Liver (tissue), 9 donors: Measurements from ENCODE around the gene ATG9A. TPM values are rescaled to one million over a fixed set of nuclear protein-coding genes. Genes with fewer than 3 reads are reported as not detected.

Experiments
- DNase-seq: peaks from one replicate; pipeline ENCODE4 v3.0.0-alpha.2; 2017; ENCODE audit warnings: low spot score
- H3K27ac ChIP-seq, 2 donors: one replicate each; pipeline ENCODE4 v1.7.0; 2013; ENCODE audit warnings: inconsistent platforms in 2 of 2, low read length in 2 of 2, control low read depth in 1 of 2, low read depth in 1 of 2, mild to moderate bottlenecking in 1 of 2
- H3K27me3 ChIP-seq, 4 donors: one replicate each; pipeline versions ENCODE4 v1.6.1 to v1.7.0; 2013; ENCODE audit warnings: low read length in 3 of 4, inconsistent platforms in 1 of 4, mild to moderate bottlenecking in 1 of 4, moderate library complexity in 1 of 4; ENCODE audit not compliant: control insufficient read depth in 4 of 4, insufficient read depth in 4 of 4
- H3K36me3 ChIP-seq, 4 donors: one replicate each; pipeline versions ENCODE4 v1.6.1 to v1.7.0; 2013; ENCODE audit warnings: low read length in 3 of 4, mild to moderate bottlenecking in 3 of 4, low read depth in 1 of 4, moderate library complexity in 1 of 4; ENCODE audit not compliant: control insufficient read depth in 4 of 4, insufficient read depth in 3 of 4
- H3K4me1 ChIP-seq, 4 donors: one replicate each; pipeline versions ENCODE4 v1.6.1 to v1.7.0; 2013; ENCODE audit warnings: low read length in 3 of 4, mild to moderate bottlenecking in 3 of 4, moderate library complexity in 1 of 4; ENCODE audit not compliant: control insufficient read depth in 4 of 4, insufficient read depth in 4 of 4
- H3K4me3 ChIP-seq, 3 donors: one replicate each; pipeline versions ENCODE4 v1.6.1 to v1.7.0; 2013; ENCODE audit warnings: low read length in 3 of 3, control low read depth in 1 of 3, low read depth in 1 of 3, mild to moderate bottlenecking in 1 of 3
- H3K9ac ChIP-seq, 2 donors: one replicate each; pipeline ENCODE4 v1.7.0; 2013; ENCODE audit warnings: low read length in 2 of 2, mild to moderate bottlenecking in 2 of 2, moderate library complexity in 2 of 2, control low read depth in 1 of 2, low read depth in 1 of 2
- H3K9me3 ChIP-seq, 4 donors: one replicate each; pipeline versions ENCODE4 v1.6.1 to v1.7.0; 2013; ENCODE audit warnings: low read length in 3 of 4; ENCODE audit not compliant: control insufficient read depth in 4 of 4
- FOXA1 ChIP-seq: IDR thresholded peaks from 2 replicates; pipeline ENCODE4 v1.6.1; 2016; ENCODE audit warnings: antibody characterized with exemption
- GABPA ChIP-seq, 2 donors: IDR thresholded peaks in 1 of 2; conservative IDR thresholded peaks in 1 of 2; 2 replicates each; pipeline ENCODE4 v1.6.1; 2016; ENCODE audit warnings: antibody characterized with exemption in 2 of 2, mild to moderate bottlenecking in 1 of 2, moderate library complexity in 1 of 2
- HNF4A ChIP-seq, 2 donors: conservative IDR thresholded peaks; 2 replicates each; pipeline ENCODE4 v1.6.1; 2016; ENCODE audit warnings: antibody characterized with exemption in 2 of 2, mild to moderate bottlenecking in 2 of 2
- HNF4G ChIP-seq: IDR thresholded peaks from 2 replicates; pipeline ENCODE4 v1.6.1; 2016; ENCODE audit warnings: antibody characterized with exemption
- JUND ChIP-seq, 2 donors: IDR thresholded peaks; 2 replicates each; pipeline ENCODE4 v1.6.1; 2016; ENCODE audit warnings: antibody characterized with exemption in 2 of 2
- RAD21 ChIP-seq, 2 donors: IDR thresholded peaks; 2 replicates each; pipeline ENCODE4 v1.6.1; 2016; ENCODE audit warnings: antibody characterized with exemption in 2 of 2, mild to moderate bottlenecking in 2 of 2
- RXRA ChIP-seq, 2 donors: IDR thresholded peaks; 2 replicates each; pipeline ENCODE4 v1.6.1; 2017 to 2018; ENCODE audit warnings: antibody characterized with exemption in 2 of 2, mild to moderate bottlenecking in 1 of 2
- TAF1 ChIP-seq: conservative IDR thresholded peaks from 2 replicates; pipeline ENCODE4 v1.6.1; 2016; ENCODE audit warnings: antibody characterized with exemption, mild to moderate bottlenecking
- YY1 ChIP-seq: IDR thresholded peaks from 2 replicates; pipeline ENCODE4 v1.6.1; 2016; ENCODE audit warnings: antibody characterized with exemption, mild to moderate bottlenecking
- WGBS: extraction: QIAGEN DNeasy Blood & Tissue Kit; methylation state at CpG from one replicate; pipeline ENCODE4 v1.1.7; 2013; 5-methylcytosine and 5-hydroxymethylcytosine counted together
- polyA plus RNA-seq, 2 donors: library from polyadenylated mRNA; stranded (reverse) in 1 of 2; unstranded in 1 of 2; fragments of 200-250 nt in 1 of 2; fragments of >200 nt in 1 of 2; fragmentation: Nextera tagmentation in 1 of 2; extraction: Ambion mirVana in 1 of 2; gene quantifications; one replicate each; pipeline versions ENCODE4 v1.2.1 to v1.2.3, GENCODE V29; 2013 to 2015
- total RNA-seq, 2 donors: library from RNA; depleted of rRNA; stranded (reverse); fragments of >200 nt; gene quantifications; one replicate each; pipeline ENCODE4 v1.2.3, GENCODE V29; 2014
- TF ChIP-seq, protein P1 (sequence below): IDR thresholded peaks from 2 replicates; pipeline ENCODE4 v1.6.1; 2016; ENCODE audit warnings: antibody characterized with exemption, mild to moderate bottlenecking
- TF ChIP-seq, protein P2 (sequence below): IDR thresholded peaks from 2 replicates; pipeline ENCODE4 v1.6.1; 2016; ENCODE audit warnings: antibody characterized with exemption
- TF ChIP-seq, protein P3 (sequence below): IDR thresholded peaks from 2 replicates; pipeline ENCODE4 v1.6.1; 2016; ENCODE audit warnings: antibody characterized with exemption
- donor health status: healthy.
- donor health status: healthy.
- donor health status: healthy.
- donor health status: healthy.
- donor health status: healthy.

The ATG9A gene
- total and polyA plus RNA-seq, 4 donors, result 24.3 to 68.1 (median 37.9) TPM

DNA sequence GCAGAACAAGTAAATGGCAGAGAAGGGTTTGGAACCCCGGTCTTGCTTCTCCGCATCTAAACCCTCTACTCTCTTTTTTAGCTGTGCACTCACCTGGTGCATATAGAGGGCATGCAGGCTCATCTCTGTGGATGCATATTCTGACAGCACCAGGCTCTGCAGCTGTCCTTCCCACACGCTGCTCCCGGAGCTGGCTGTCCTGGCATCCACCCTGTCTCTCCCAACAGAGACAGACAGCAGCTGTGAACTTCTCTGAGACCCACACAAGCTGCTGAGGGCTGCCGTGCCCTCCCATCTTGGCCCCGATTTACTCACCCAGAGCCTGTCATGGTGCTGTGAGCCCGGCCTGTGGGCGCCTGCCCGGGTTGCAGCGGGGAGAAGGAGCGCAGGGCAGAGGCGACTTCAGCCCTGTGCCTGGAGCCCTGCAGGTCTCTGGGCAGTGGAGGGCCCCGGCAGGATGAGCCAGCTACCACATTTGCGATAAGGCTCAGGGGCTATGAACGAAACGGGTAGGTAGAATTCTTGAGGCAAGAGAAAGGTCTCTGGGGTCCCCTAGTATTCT is 7.4 kb downstream of the ATG9A start:
- WGBS, result 95% methylated on average over 16 of the region's 16 CpGs
- no peak for DNase-seq

DNA sequence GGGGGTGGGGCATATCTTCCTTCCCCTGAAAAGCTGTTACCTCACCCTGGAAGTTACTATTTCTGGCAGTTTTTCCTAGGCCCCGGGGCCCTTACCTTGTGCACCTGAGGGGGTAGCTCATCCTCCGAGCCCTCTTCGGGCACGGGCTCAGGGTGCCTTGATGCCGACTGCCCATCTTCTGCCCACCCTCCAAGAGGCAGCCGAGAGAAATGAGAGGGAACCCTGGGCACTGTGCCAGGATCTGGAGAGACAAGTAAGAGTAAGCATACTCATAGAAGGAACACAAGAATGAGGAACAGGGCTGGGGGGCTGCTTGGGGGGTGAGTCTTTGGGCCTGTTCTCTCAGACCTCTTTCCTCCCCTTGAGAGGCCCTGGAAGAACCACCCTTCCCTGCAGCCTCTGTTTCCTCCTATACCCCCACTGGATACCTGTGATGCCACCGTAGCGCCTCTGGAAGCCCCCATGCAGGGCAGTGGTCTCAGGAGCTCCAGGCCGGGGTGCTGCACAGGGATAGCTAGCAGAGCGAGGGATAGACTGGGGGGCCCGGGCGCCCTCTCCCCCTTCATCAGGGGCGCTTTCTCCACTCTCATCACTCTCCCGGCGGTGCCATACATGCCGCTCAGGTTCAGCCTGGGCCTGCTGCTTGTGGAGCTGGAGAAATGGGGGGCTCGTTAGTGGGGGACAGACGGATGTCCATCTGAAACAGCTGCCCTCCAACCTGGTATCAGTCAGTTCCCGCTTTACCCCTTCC is 8.6 kb downstream of the ATG9A start:
- Histone ChIP-seq H3K27me3 (no peaks in the 10 kb centered on the region), H3K9ac (no peak overlapping the region), H3K4me3 (no peak overlapping the region), H3K4me1 (peaks cover 5 to 27% (median 19%) of the 10 kb centered on the region in 4 donors), H3K27ac (no peak overlapping the region), H3K36me3 (peaks cover 21 to 54% (median 46%) of the 10 kb centered on the region in 4 donors), H3K9me3 (no peaks in the 10 kb centered on the region)
- WGBS, result 93% methylated on average over 19 of the region's 19 CpGs
- TF ChIP-seq, protein P1, sequence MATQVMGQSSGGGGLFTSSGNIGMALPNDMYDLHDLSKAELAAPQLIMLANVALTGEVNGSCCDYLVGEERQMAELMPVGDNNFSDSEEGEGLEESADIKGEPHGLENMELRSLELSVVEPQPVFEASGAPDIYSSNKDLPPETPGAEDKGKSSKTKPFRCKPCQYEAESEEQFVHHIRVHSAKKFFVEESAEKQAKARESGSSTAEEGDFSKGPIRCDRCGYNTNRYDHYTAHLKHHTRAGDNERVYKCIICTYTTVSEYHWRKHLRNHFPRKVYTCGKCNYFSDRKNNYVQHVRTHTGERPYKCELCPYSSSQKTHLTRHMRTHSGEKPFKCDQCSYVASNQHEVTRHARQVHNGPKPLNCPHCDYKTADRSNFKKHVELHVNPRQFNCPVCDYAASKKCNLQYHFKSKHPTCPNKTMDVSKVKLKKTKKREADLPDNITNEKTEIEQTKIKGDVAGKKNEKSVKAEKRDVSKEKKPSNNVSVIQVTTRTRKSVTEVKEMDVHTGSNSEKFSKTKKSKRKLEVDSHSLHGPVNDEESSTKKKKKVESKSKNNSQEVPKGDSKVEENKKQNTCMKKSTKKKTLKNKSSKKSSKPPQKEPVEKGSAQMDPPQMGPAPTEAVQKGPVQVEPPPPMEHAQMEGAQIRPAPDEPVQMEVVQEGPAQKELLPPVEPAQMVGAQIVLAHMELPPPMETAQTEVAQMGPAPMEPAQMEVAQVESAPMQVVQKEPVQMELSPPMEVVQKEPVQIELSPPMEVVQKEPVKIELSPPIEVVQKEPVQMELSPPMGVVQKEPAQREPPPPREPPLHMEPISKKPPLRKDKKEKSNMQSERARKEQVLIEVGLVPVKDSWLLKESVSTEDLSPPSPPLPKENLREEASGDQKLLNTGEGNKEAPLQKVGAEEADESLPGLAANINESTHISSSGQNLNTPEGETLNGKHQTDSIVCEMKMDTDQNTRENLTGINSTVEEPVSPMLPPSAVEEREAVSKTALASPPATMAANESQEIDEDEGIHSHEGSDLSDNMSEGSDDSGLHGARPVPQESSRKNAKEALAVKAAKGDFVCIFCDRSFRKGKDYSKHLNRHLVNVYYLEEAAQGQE, result no peak
- no peak for TF ChIP-seq JUND (IDR thresholded peaks at IDR 0.05)
- TF ChIP-seq, protein P2, sequence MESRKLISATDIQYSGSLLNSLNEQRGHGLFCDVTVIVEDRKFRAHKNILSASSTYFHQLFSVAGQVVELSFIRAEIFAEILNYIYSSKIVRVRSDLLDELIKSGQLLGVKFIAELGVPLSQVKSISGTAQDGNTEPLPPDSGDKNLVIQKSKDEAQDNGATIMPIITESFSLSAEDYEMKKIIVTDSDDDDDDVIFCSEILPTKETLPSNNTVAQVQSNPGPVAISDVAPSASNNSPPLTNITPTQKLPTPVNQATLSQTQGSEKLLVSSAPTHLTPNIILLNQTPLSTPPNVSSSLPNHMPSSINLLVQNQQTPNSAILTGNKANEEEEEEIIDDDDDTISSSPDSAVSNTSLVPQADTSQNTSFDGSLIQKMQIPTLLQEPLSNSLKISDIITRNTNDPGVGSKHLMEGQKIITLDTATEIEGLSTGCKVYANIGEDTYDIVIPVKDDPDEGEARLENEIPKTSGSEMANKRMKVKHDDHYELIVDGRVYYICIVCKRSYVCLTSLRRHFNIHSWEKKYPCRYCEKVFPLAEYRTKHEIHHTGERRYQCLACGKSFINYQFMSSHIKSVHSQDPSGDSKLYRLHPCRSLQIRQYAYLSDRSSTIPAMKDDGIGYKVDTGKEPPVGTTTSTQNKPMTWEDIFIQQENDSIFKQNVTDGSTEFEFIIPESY, result no peak
- TF ChIP-seq RAD21 (IDR thresholded peaks at IDR 0.05), result no peak
- TF ChIP-seq TAF1, result no peak
- TF ChIP-seq HNF4A (conservative IDR thresholded peaks at IDR 0.05), result no peak
- no peak for TF ChIP-seq FOXA1
- TF ChIP-seq GABPA (IDR thresholded peaks at IDR 0.05 in 1 of 2, conservative IDR thresholded peaks at IDR 0.05 in 1 of 2), result no peak
- no peak for TF ChIP-seq HNF4G
- no peak for TF ChIP-seq RXRA (IDR thresholded peaks at IDR 0.05)
- no peak for TF ChIP-seq YY1
- DNase-seq, result peak; percentile 44

More for the DNA sequence above, 7.4 kb downstream of the ATG9A start:
- Histone ChIP-seq H3K27me3 (no peaks in the 10 kb centered on the region), H3K9me3 (no peaks in the 10 kb centered on the region), H3K36me3 (peaks cover 21 to 56% (median 48%) of the 10 kb centered on the region in 4 donors), H3K9ac (no peak overlapping the region), H3K4me1 (peaks cover 5 to 27% (median 19%) of the 10 kb centered on the region in 4 donors), H3K27ac (no peak overlapping the region), H3K4me3 (no peak overlapping the region)
- TF ChIP-seq HNF4A (conservative IDR thresholded peaks at IDR 0.05), result no peak
- TF ChIP-seq, protein P2, result no peak
- no peak for TF ChIP-seq TAF1
- TF ChIP-seq, protein P3, sequence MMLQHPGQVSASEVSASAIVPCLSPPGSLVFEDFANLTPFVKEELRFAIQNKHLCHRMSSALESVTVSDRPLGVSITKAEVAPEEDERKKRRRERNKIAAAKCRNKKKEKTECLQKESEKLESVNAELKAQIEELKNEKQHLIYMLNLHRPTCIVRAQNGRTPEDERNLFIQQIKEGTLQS, result no peak
